WERI-Rb-1 (cell line): ENCODE data around the gene CDHR1.

Experiments
- DNase-seq: peaks from one replicate; pipeline ENCODE4 v3.0.0-alpha.2; 2020
- H3K27ac ChIP-seq: fragments of 250-450 bp; sonication (Bioruptor Pico); 2 replicates; pipeline ENCODE4 v1.5.1; 2020; ENCODE audit warnings: mild to moderate bottlenecking, moderate library complexity
- H3K27me3 ChIP-seq: fragments of 250-450 bp; sonication (Bioruptor Pico); 2 replicates; pipeline ENCODE4 v1.5.1; 2021; ENCODE audit warnings: mild to moderate bottlenecking, low read depth, moderate library complexity; ENCODE audit not compliant: insufficient read depth, severe bottlenecking
- H3K36me3 ChIP-seq: fragments of 250-450 bp; sonication (Bioruptor Pico); 2 replicates; pipeline ENCODE4 v1.5.1; 2020; ENCODE audit warnings: mild to moderate bottlenecking, moderate library complexity
- H3K4me3 ChIP-seq: 2 replicates; pipeline ENCODE4 v1.5.1; 2011; ENCODE audit warnings: low read depth, mild to moderate bottlenecking, control low read depth, low read length
- H3K9me3 ChIP-seq: fragments of 250-450 bp; sonication (Bioruptor Pico); 2 replicates; pipeline ENCODE4 v1.5.1; 2021; ENCODE audit warnings: mild to moderate bottlenecking, moderate library complexity; ENCODE audit not compliant: severe bottlenecking
- CTCF ChIP-seq: IDR thresholded peaks from 2 replicates; pipeline ENCODE4 v1.5.1; 2011; ENCODE audit warnings: low read depth, mild to moderate bottlenecking, control low read depth, inconsistent platforms, low read length

The CDHR1 gene

DNA sequence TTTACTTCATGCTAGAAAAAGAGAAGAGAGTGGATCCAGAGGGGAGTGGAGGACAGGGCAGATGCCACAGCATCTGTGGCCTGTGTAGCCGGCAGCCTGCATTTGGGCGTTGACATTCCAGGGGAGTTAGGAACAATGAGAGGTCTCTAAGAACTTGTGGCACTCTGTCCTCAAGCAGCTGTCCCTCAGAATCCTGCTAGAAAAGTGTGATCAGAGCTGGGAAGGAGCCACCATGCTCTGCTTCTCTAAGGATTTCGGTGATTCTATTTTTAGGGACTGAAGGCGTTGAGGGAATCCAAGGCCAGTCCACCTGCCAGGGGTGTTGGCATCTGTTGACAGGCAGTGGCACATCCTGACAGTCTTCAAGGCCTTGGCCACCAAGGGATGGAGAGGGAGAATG is 23.4 kb downstream of the CDHR1 start:
- no peaks in the 10 kb centered on the region for H3K27me3 ChIP-seq
- no peak for DNase-seq
- no peaks in the 10 kb centered on the region for H3K9me3 ChIP-seq

GRCh38 chr10:84221916-84222315 is 27.6 kb downstream of the CDHR1 start:
- Histone ChIP-seq H3K4me3 (no peak overlapping the region), H3K9me3 (no peaks in the 10 kb centered on the region), H3K36me3 (peaks cover 20% of the 10 kb centered on the region), H3K27ac (no peak overlapping the region), H3K27me3 (no peaks in the 10 kb centered on the region)
- no peak for DNase-seq
- no peak for TF ChIP-seq CTCF

More for the DNA sequence above, 23.4 kb downstream of the CDHR1 start:
- TF ChIP-seq CTCF, result no peak
- H3K36me3 ChIP-seq, result peaks cover 60% of the 10 kb centered on the region
- no peak overlapping the region for H3K4me3 ChIP-seq
- H3K27ac ChIP-seq, result no peak overlapping the region

- H3K4me3 ChIP-seq, result no peak overlapping the region
- H3K9me3 ChIP-seq, result no peaks in the 10 kb centered on the region
- H3K36me3 ChIP-seq, result no peaks in the 10 kb centered on the region; the same call in 1 of the 2 replicates
- no peak overlapping the region for H3K27ac ChIP-seq
- no peak for TF ChIP-seq CTCF
- no peaks in the 10 kb centered on the region for H3K27me3 ChIP-seq
- no peak for DNase-seq
Measured at GRCh38 chr10:84224411-84225028, 30.2 kb downstream of the CDHR1 start.

GRCh38 chr10:84225427-84226173 is 31.3 kb downstream of the CDHR1 start, which contains the start of gene LRIT2:
TSS of gene LRIT2 (minus strand) at chr10:84225544. CDS start at chr10:84225520, 24 bp downstream.
- Histone ChIP-seq H3K4me3 (no peak within 1 kb of the TSS; the same call in none of the 2 replicates), H3K27ac (no peak within 1 kb of the TSS), H3K9me3 (no peaks in the 10 kb centered on the region), H3K27me3 (no peaks in the 10 kb centered on the region), H3K36me3 (no peaks in the 10 kb centered on the region)
- no peak for TF ChIP-seq CTCF
- peak; percentile 60 for DNase-seq

GRCh38 chr10:84226616-84227015 is 32.3 kb downstream of the CDHR1 start:
- Histone ChIP-seq H3K4me3 (no peak overlapping the region), H3K27ac (peak overlapping the region; percentile 13; the same call in 1 of the 2 replicates), H3K36me3 (peaks cover 2% of the 10 kb centered on the region; the same call in 1 of the 2 replicates), H3K27me3 (no peaks in the 10 kb centered on the region), H3K9me3 (no peaks in the 10 kb centered on the region)
- peak; percentile 68 for DNase-seq
- TF ChIP-seq CTCF, result no peak
